ENCODE data around the gene TOMT. TPM values are rescaled to one million over a fixed set of nuclear protein-coding genes. Genes with fewer than 3 reads are reported as not detected.
A peak's percentile ranks its signal among the peaks of the same experiment; 100 is the strongest.

TOMT gene
- total RNA-seq, 2 donors from 2014 or later = not detected

DNA sequence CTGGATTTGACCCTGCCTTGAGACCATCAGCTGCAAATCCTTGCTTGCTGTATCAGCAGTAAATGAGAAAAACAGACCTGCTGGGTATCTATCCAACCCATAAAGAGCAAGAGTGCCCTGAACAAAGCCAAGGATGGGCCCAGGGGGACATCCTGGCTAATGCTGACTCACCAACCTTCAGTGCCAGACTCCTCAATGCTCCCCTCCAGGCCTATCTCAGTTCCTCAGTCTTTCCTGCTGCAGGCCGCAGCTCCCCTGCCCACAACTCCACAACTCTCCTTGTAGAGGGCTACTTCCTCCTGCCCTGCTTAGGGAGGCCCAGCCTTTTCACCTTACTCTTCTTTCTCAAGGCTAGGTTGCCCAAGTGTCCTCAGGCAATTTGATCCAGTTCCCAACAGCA is 5.3 kb upstream of the TOMT start:
- no peak for DNase-seq
- H3K27me3 Mint-ChIP-seq (ENCODE audit: low read depth) = no peaks in the 10 kb centered on the region
- H3K9me3 Mint-ChIP-seq = peaks cover 0 to 3% of the 10 kb centered on the region in 2 donors
- peak overlapping the region in 1 of 2 donors; percentile 93 for H3K4me3 Mint-ChIP-seq
- no peak for ATAC-seq (replicated peaks in 1 of 2)
- peak overlapping the region; percentile 97 for H3K27ac Mint-ChIP-seq
- H3K36me3 Mint-ChIP-seq (ENCODE audit: insufficient read depth in 2 of 2) = peaks cover 4 to 8% of the 10 kb centered on the region in 2 donors
- peaks cover 39% of the 10 kb centered on the region for H3K4me1 Mint-ChIP-seq (ENCODE audit: low read depth)

DNA sequence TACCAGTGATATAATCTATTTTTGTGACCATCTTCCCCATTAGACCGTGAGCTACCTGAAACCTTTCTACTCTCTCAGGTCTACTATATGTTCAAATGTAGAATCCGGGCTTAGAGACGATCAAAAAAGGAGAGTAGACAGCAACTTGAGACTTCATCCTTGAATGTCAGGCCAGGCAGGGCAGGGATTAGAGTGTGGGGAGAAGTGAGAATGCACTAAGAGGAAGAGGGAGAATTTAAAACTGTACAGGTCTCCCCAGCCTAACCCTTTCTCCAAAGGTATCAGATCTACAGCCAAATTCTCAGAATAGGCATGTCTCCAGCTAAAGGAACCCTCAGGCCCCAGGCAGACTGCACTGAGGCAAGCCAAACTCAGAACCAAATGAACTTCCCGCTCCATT is 3.6 kb upstream of the TOMT start:
- DNase-seq (no peak), ATAC-seq (replicated peaks in 1 of 2) (no peak)
- peaks cover 4 to 8% of the 10 kb centered on the region in 2 donors for H3K36me3 Mint-ChIP-seq (ENCODE audit: insufficient read depth in 2 of 2)
- peak overlapping the region; percentile 93 to 96 for H3K4me3 Mint-ChIP-seq
- H3K27me3 Mint-ChIP-seq (ENCODE audit: low read depth) = no peaks in the 10 kb centered on the region
- H3K27ac Mint-ChIP-seq = peak overlapping the region; percentile 97
- H3K4me1 Mint-ChIP-seq (ENCODE audit: low read depth) = peaks cover 39% of the 10 kb centered on the region
- peaks cover 0 to 3% of the 10 kb centered on the region in 2 donors for H3K9me3 Mint-ChIP-seq

DNA sequence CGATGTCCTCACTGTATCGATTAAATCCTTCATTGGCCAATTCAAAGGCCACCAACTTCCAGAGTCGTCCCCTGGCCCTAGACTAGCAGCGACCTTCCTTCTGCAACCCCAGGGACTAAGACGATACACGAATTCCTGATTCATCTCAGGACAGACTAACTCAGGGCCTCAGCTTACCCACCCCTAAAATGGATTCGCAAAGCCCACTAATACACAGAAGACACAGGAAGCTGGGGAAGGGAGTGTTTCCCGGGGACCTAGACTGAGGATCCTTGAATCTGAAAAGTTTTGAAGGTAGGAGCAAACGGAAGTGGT is 3.1 kb upstream of the TOMT start:
- DNase-seq (no peak), ATAC-seq (replicated peaks in 1 of 2) (peak in 1 of 2 donors; percentile 3)
- H3K4me1 Mint-ChIP-seq (ENCODE audit: low read depth) = peaks cover 39% of the 10 kb centered on the region
- peak overlapping the region; percentile 97 for H3K27ac Mint-ChIP-seq
- peaks cover 4 to 10% of the 10 kb centered on the region in 2 donors for H3K36me3 Mint-ChIP-seq (ENCODE audit: insufficient read depth in 2 of 2)
- H3K27me3 Mint-ChIP-seq (ENCODE audit: low read depth) = no peaks in the 10 kb centered on the region
- H3K9me3 Mint-ChIP-seq = peaks cover 0 to 3% of the 10 kb centered on the region in 2 donors
- H3K4me3 Mint-ChIP-seq = peak overlapping the region; percentile 93 to 96

DNA sequence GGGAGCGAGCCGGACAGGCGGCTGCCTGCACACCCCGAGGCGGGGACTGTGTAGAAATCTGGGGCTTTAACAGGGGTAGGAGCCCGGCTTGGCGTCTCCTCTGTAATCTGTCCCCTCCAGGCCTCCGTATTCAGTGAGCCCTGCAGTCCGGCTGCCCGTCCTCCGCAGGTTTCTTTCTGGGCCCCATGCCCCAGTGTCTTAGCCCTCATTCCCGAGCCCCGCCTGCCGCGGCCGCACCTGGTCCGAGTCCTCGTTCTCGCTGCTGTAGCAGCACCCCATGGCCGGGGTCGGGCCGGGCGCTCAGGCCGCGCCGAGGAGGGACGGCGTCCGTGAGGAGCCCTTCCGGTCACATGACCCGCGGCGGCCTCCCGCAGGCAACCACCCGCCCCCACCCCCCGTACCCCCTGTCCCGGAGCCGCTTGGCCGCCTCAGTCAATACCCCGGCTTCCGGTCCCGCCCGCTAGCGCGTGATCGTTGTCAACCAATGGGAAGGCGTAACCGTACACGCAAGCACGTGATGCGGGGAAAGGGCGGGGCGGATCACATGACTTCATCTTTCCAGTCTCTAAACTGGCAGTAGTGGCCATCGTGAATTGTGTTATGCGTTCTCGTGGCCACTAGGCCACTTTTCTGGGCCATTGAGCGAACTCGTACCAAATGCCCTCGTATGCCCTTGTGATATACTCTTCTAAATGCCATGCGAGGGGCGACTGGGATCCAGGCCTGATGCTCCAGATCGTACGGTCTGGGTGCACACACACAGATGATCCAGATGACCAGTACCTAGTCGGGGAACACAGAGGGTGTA is 2.6 kb upstream of the TOMT start, which contains the start of gene LAMTOR1:
LAMTOR1 (minus strand) TSS at position 352 of the 808 bp plus-strand sequence; CDS start at position 279, 73 bp downstream.
- H3K9me3 Mint-ChIP-seq = peaks cover 0 to 3% of the 10 kb centered on the region in 2 donors
- DNase-seq = peak; percentile 98 to 99
- peaks cover 2 to 6% of the 10 kb centered on the region in 2 donors for H3K36me3 Mint-ChIP-seq (ENCODE audit: insufficient read depth in 2 of 2)
- H3K4me1 Mint-ChIP-seq (ENCODE audit: low read depth) = peaks cover 39% of the 10 kb centered on the region
- H3K4me3 Mint-ChIP-seq = peak within 1 kb of the TSS; percentile 93 to 96
- H3K27ac Mint-ChIP-seq = peak within 1 kb of the TSS; percentile 97
- peak; percentile 97 to 99 for ATAC-seq (replicated peaks in 1 of 2)
- H3K27me3 Mint-ChIP-seq (ENCODE audit: low read depth) = no peaks in the 10 kb centered on the region

DNA sequence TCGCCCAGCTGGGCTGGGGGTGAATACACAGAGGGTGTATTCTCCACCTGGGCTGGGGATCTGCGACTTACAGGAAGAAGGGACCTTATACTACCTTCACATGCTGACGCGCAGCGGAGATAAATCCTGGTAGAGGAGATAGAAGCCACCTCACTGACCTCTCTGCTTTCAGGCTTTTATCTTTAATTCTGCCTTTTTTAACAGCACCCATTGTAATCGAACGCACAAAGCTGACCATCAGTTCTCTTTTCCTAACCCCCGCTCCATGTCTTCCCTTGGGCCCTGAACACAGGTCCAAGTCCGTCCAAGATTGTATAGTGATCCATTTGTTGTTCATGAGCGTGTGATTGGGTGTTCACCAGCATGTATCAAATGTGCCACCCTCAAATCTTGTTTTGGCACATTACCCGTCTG is 2.0 kb upstream of the TOMT start:
- Mint-ChIP-seq H3K4me1 (ENCODE audit: low read depth) (peaks cover 39% of the 10 kb centered on the region), H3K27ac (peak overlapping the region; percentile 97), H3K9me3 (peaks cover 0 to 3% of the 10 kb centered on the region in 2 donors), H3K4me3 (peak overlapping the region; percentile 93 to 96), H3K27me3 (ENCODE audit: low read depth) (no peaks in the 10 kb centered on the region), H3K36me3 (ENCODE audit: insufficient read depth in 2 of 2) (peaks cover 2 to 4% of the 10 kb centered on the region in 2 donors)
- ATAC-seq (replicated peaks in 1 of 2) (no peak), DNase-seq (no peak)

DNA sequence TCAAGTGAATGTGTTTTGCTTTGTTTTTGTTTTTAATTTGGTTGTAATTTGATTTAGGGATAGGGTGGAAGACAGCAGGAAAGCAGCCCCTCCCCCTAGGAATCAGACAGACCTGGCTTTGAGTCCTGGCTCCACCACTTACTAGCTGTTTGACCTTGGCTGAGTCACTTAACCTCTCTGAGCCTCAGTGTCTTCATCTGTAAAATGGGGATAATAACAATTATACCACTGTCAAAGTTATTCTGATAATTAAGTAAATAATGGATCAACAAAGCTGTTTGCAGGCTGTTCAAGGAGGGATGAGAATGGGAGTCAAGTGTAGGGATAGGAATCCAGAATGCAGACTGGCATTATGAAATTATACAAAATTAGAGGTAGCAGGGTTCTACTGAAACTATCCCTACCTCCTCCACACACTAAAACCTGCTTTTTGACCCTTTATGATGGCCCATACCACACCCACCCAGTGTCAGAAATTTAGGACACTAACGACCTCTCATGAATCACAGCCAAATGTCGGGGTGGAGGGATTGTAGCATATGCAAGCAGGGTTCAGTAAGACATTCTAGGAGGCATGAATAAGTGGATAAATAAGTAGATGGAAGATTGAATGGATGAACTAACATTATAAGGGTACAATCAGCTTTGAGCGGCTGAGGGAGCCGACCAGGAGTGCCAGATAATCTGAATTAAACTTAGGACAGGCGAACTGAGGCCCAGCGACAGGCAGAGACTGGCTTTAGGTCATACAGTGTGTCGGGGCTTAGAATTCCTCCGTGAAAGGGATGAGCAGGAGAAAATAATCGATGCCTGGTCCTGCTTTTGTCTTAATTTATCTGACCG is 5.8 kb downstream of the TOMT start:
- peak overlapping the region; percentile 85 to 86 for H3K4me3 Mint-ChIP-seq
- ATAC-seq (replicated peaks in 1 of 2) (no peak), DNase-seq (no peak)
- H3K9me3 Mint-ChIP-seq = peaks cover 0 to 2% of the 10 kb centered on the region in 2 donors
- H3K27ac Mint-ChIP-seq = peak overlapping the region; percentile 95
- peaks cover 3 to 5% of the 10 kb centered on the region in 2 donors for H3K36me3 Mint-ChIP-seq (ENCODE audit: insufficient read depth in 2 of 2)
- no peaks in the 10 kb centered on the region for H3K27me3 Mint-ChIP-seq (ENCODE audit: low read depth)
- H3K4me1 Mint-ChIP-seq (ENCODE audit: low read depth) = peaks cover 9% of the 10 kb centered on the region

DNA sequence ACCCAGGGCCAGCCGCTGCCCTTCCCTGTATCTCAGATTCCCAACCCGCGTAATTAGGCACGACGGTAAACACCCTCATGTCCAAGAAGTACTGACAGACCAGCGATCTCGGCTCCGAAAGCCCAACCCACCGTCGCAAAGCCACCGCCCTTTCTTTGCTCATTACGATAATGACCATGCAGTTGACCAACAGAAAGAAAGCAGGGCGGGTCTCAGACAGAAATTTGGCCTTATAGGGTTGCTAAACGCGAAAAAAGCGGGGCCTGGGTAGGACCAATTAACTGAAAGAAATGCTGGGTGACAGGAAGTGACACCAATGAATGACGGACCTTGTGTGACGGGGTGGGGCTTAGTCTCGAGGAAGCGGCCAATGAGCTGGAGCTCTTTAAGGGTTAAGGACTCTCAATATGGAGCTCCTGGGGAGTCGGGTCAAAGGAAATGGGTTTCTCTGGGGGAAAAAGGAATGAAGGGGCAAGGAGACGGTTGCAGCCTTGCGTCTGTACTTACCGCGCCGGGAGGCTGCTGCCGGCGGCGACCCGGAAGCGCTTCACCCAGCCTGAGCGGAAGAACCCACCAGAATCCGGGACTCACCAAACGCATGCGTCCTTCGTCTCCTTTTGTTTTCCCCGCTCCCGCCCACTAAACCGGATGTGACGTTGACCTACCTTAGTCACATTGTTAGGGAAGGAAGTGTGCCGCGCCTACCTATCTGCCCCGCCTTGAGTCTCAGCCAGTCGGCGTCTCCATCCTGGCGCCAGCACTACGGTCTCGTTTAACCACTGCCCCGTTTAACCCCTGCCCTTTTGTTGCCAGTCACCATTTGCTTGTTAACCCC is 6.6 kb downstream of the TOMT start, which contains the start of gene ANAPC15:
ANAPC15 (minus strand) TSS at position 553 of the 835 bp plus-strand sequence. CDS start 1,419 bp downstream, outside the sequence.
- peak within 1 kb of the TSS; percentile 85 to 86 for H3K4me3 Mint-ChIP-seq
- ATAC-seq (replicated peaks in 1 of 2) = peak; percentile 90 to 91
- no peaks in the 10 kb centered on the region for H3K27me3 Mint-ChIP-seq (ENCODE audit: low read depth)
- peak within 1 kb of the TSS; percentile 95 for H3K27ac Mint-ChIP-seq
- peaks cover 9% of the 10 kb centered on the region for H3K4me1 Mint-ChIP-seq (ENCODE audit: low read depth)
- peaks cover 0 to 2% of the 10 kb centered on the region in 2 donors for H3K9me3 Mint-ChIP-seq
- peak; percentile 98 to 99 for DNase-seq
- peaks cover 3 to 5% of the 10 kb centered on the region in 2 donors for H3K36me3 Mint-ChIP-seq (ENCODE audit: insufficient read depth in 2 of 2)

DNA sequence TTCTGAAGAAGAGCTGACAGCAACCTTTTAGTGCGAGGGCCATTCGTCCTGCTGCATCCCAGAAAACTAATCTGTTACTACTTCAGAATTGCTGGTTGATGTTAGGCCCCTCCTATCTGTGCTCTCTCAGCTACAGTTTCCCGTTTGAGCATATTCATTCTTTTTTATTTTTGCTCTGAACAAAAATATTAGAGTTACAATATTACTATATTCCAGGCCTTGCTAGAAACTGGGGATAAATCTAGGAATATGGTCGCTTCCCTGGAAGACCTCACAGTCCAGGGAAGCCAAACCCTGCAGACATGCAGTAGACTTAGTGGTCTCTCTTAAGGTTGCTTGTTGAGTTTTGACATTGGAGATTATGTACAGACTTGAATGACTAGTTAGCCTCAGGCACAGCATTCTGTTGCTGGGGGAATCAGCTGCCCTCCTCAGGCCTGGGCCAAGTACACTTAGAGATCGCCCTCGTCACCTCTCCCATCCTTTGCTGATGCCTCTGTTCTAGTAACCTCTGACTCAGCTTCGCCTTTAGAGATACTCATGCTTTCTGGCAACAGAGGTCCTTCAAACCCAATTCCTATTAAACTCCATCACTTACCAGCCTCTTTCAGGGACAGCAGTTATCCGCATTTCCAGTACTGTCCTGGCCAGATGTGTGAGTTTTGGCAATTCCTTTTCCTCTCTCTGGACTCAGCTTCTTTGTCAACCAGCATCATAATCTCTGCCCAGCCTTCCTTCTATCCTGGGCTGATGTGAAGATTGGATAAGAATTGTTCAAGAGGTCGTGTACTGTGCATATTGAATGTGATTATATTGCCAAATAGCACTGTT is 7.5 kb downstream of the TOMT start:
- peak overlapping the region; percentile 95 for H3K27ac Mint-ChIP-seq

DNA sequence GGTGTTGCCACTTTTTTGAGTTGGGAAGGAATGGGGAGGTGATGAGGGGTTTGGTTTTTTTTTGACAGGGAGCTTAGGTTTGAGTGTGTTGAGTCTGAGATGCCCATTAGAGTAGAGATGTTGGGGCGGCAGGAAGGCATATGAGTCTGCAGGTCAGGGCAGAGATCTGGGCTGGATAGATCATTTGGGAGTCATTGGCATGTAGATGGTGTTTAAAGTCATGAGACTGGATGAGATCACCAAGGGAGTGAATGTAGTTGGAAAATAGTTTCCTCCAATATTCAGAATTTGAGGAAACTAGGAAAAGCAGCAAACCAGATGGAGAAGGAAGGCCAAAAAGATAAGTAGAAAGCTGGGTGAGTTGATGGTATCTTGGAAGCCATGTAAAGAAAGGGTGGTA is 8.8 kb downstream of the TOMT start:
- Mint-ChIP-seq H3K4me1 (ENCODE audit: low read depth) (peaks cover 9% of the 10 kb centered on the region), H3K27me3 (ENCODE audit: low read depth) (no peaks in the 10 kb centered on the region), H3K4me3 (no peak overlapping the region), H3K36me3 (ENCODE audit: insufficient read depth in 2 of 2) (peaks cover 3% of the 10 kb centered on the region in 2 donors), H3K9me3 (peaks cover 0 to 2% of the 10 kb centered on the region in 2 donors), H3K27ac (no peak overlapping the region)
- ATAC-seq (replicated peaks in 1 of 2) (no peak), DNase-seq (no peak)

More for the DNA sequence above, 7.5 kb downstream of the TOMT start:
- Mint-ChIP-seq H3K9me3 (peaks cover 0 to 2% of the 10 kb centered on the region in 2 donors), H3K27me3 (ENCODE audit: low read depth) (no peaks in the 10 kb centered on the region), H3K4me3 (peak overlapping the region; percentile 85 to 86), H3K36me3 (ENCODE audit: insufficient read depth in 2 of 2) (peaks cover 3% of the 10 kb centered on the region in 2 donors), H3K4me1 (ENCODE audit: low read depth) (peaks cover 9% of the 10 kb centered on the region)
- ATAC-seq (replicated peaks in 1 of 2) (no peak), DNase-seq (peak in 1 of 2 donors; percentile 14)

DNA sequence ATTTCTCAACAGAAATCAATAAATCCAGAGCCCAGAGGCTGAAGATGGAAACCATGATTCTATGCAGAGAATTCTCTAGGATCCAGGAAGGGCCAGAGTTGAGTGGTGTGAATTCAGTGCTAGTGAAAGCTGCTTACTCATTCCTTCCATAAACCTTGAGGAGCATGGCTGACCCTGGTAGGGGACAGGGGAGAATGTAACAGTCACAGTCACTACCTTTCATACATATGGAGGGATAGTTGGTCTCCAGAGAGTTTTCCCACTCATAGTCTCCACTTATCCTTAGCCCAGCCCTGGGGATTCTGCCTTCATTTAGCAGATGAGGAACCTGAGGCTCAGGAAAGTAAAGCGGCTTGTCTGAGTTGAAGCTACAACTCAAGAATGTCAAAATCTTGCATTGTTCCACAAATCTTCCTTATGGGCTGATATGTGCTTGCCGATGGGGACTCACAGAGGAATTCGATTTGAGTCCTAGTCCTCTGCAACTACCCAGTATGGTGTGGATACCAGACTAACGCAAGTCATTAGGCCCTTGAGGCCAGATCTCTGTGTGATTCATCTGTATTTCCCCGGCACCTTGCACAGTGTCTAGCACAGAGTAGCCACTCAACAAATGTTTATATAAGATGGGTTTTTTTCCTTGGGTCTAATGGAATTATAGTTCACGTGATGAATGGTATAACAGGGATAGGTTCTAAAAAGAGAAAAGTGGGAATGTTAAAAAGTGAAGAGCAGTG is 10.5 kb downstream of the TOMT start:
- no peak overlapping the region for H3K4me3 Mint-ChIP-seq
- DNase-seq (no peak), ATAC-seq (replicated peaks in 1 of 2) (no peak)
- peaks cover 0 to 2% of the 10 kb centered on the region in 2 donors for H3K9me3 Mint-ChIP-seq
- peaks cover 9% of the 10 kb centered on the region for H3K4me1 Mint-ChIP-seq (ENCODE audit: low read depth)
- no peak overlapping the region for H3K27ac Mint-ChIP-seq
- H3K36me3 Mint-ChIP-seq (ENCODE audit: insufficient read depth in 2 of 2) = peaks cover 1 to 2% of the 10 kb centered on the region in 2 donors
- no peaks in the 10 kb centered on the region for H3K27me3 Mint-ChIP-seq (ENCODE audit: low read depth)

DNA sequence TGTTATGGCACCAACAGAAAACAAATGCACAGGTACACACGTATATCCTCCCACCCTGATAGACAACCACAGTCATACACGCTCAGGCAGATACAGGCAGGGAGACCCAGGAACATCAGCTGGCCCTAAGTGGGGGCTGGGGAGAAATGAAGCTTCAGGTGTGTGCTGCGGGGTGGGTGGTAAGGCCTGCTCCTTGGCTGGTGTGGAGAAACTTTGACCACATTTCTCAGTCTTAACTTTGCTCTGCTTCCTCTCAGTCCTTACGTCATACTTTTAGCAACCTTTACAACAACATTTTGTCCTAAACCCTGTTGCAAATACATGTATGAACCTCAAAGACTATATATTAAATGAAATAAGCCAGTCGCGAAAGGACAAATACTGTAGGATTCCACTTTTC is 13.5 kb downstream of the TOMT start:
- no peak overlapping the region for H3K4me3 Mint-ChIP-seq
- H3K36me3 Mint-ChIP-seq (ENCODE audit: insufficient read depth in 2 of 2) = peaks cover 0 to under 1% of the 10 kb centered on the region in 2 donors
- ATAC-seq (replicated peaks in 1 of 2) = no peak
- H3K27me3 Mint-ChIP-seq (ENCODE audit: low read depth) = peaks cover 8% of the 10 kb centered on the region
- H3K27ac Mint-ChIP-seq = no peak overlapping the region
- DNase-seq = no peak
- H3K4me1 Mint-ChIP-seq (ENCODE audit: low read depth) = no peaks in the 10 kb centered on the region
- H3K9me3 Mint-ChIP-seq = no peaks in the 10 kb centered on the region
